Tibial nerve (tissue), 4 donors: ENCODE data around the gene TSPAN15. TPM values are rescaled to one million over a fixed set of nuclear protein-coding genes. Genes with fewer than 3 reads are reported as not detected.

Source experiments
- DNase-seq, 2 donors: peaks; one replicate each; pipeline ENCODE4 v3.0.0-alpha.2; 2019; ENCODE audit warnings: low spot score in 2 of 2
- H3K27ac ChIP-seq, 4 donors: fragments of 200-600 bp; sonication (generic) in 3 of 4; one replicate each; pipeline ENCODE4 v1.5.1; 2017 to 2019; ENCODE audit warnings: mild to moderate bottlenecking in 1 of 4
- H3K27me3 ChIP-seq, 2 donors: fragments of 200-600 bp; sonication (generic) in 1 of 2; one replicate each; pipeline versions ENCODE4 v1.5.1 to v1.6.0; 2017 to 2019
- H3K36me3 ChIP-seq, 3 donors: fragments of 200-600 bp; sonication (generic); one replicate each; pipeline ENCODE4 v1.5.1; 2018 to 2019
- H3K4me1 ChIP-seq, 4 donors: fragments of 200-600 bp; sonication (generic) in 3 of 4; one replicate each; pipeline ENCODE4 v1.5.1; 2017 to 2019
- H3K4me3 ChIP-seq, 4 donors: fragments of 200-600 bp; sonication (generic) in 3 of 4; one replicate each; pipeline ENCODE4 v1.5.1; 2017 to 2019; ENCODE audit warnings: mild to moderate bottlenecking in 1 of 4, moderate library complexity in 1 of 4
- H3K9me3 ChIP-seq, 4 donors: fragments of 200-600 bp; sonication (generic) in 3 of 4; one replicate each; pipeline ENCODE4 v1.5.1; 2017 to 2019
- EP300 ChIP-seq, 2 donors: sonication (generic); formaldehyde crosslinking; IDR thresholded peaks; one replicate each; pipeline ENCODE4 v1.6.1; 2017; ENCODE audit warnings: antibody characterized with exemption in 2 of 2, mild to moderate bottlenecking in 1 of 2
- POLR2A ChIP-seq, 2 donors: fragments of 450-650 bp; IDR thresholded peaks; one replicate each; pipeline ENCODE4 v1.6.1; 2017; ENCODE audit warnings: antibody characterized with exemption in 2 of 2, mild to moderate bottlenecking in 2 of 2, moderate library complexity in 2 of 2
- WGBS, 2 donors: methylation state at CpG; one replicate each; pipeline ENCODE4 v1.1.5; 2018; 5-methylcytosine and 5-hydroxymethylcytosine counted together
- total RNA-seq, 4 donors: library from RNA; depleted of rRNA; stranded (reverse); fragments of >200 nt; gene quantifications; one replicate each; pipeline ENCODE4 v1.1.0, GENCODE V29; 2016
- TF ChIP-seq, protein P1 (sequence below), 5 experiments: fragments of 200-600 bp in 3 of 5; fragments of 450-650 bp in 2 of 5; sonication (generic) in 3 of 5; IDR thresholded peaks; one replicate each; pipeline ENCODE4 v1.5.1; 2016 to 2019; ENCODE audit warnings: antibody characterized with exemption in 5 of 5, mild to moderate bottlenecking in 3 of 5, moderate library complexity in 2 of 5

TSPAN15 gene
- total RNA-seq, 4 donors from 2014 or later, result 46.9 to 117 (median 92.7) TPM

GRCh38 chr10:69503001-69503895, 52.0 kb downstream of the TSPAN15 start:
- no peaks in the 10 kb centered on the region for H3K9me3 ChIP-seq
- H3K4me1 ChIP-seq, result peaks cover 0 to 50% (median 9%) of the 10 kb centered on the region in 4 donors
- TF ChIP-seq, protein P1, sequence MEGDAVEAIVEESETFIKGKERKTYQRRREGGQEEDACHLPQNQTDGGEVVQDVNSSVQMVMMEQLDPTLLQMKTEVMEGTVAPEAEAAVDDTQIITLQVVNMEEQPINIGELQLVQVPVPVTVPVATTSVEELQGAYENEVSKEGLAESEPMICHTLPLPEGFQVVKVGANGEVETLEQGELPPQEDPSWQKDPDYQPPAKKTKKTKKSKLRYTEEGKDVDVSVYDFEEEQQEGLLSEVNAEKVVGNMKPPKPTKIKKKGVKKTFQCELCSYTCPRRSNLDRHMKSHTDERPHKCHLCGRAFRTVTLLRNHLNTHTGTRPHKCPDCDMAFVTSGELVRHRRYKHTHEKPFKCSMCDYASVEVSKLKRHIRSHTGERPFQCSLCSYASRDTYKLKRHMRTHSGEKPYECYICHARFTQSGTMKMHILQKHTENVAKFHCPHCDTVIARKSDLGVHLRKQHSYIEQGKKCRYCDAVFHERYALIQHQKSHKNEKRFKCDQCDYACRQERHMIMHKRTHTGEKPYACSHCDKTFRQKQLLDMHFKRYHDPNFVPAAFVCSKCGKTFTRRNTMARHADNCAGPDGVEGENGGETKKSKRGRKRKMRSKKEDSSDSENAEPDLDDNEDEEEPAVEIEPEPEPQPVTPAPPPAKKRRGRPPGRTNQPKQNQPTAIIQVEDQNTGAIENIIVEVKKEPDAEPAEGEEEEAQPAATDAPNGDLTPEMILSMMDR (IDR thresholded peaks at IDR 0.05), result no peak
- TF ChIP-seq POLR2A (IDR thresholded peaks at IDR 0.05), result no peak
- TF ChIP-seq EP300 (IDR thresholded peaks at IDR 0.05), result no peak
- WGBS, 2 donors, result 62 to 71% methylated on average over 18 of the region's 18 CpGs
- H3K27ac ChIP-seq, result peak overlapping the region in 2 of 4 donors; percentile 55 to 93
- H3K4me3 ChIP-seq, result no peak overlapping the region
- DNase-seq, result no peak
- H3K36me3 ChIP-seq, result peaks cover 0 to 30% (median 0%) of the 10 kb centered on the region in 3 donors
- no peaks in the 10 kb centered on the region for H3K27me3 ChIP-seq

DNA sequence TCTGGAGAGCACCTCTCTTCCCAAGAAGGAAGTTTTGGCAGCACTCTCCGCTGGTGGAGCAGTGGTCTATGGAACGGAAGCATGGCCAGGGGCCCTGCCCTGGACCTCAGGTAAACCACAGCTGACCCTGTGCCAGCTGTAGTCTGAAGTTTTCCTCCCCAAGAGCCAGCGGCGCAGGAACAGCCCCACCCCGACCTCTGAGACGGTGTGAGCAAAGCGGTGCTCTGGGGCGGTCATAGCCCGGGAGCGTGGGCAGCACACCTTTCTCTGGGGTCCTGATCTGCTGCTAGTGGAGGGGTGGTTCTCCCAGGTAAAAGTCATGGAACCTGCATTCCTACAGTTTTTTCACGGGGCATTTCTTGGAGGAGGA, 52.6 kb downstream of the TSPAN15 start:
- H3K4me3 ChIP-seq, result no peak overlapping the region
- 90 to 93% methylated on average over 11 of the region's 11 CpGs for WGBS, 2 donors
- DNase-seq, result no peak
- peaks cover 0 to 44% (median 8%) of the 10 kb centered on the region in 4 donors for H3K4me1 ChIP-seq
- H3K36me3 ChIP-seq, result peaks cover 0 to 30% (median 0%) of the 10 kb centered on the region in 3 donors
- no peaks in the 10 kb centered on the region for H3K9me3 ChIP-seq
- peak overlapping the region in 2 of 4 donors; percentile 55 to 93 for H3K27ac ChIP-seq
- H3K27me3 ChIP-seq, result no peaks in the 10 kb centered on the region
- TF ChIP-seq, protein P1 (IDR thresholded peaks at IDR 0.05), result no peak
- TF ChIP-seq POLR2A (IDR thresholded peaks at IDR 0.05), result no peak
- TF ChIP-seq EP300 (IDR thresholded peaks at IDR 0.05), result no peak

DNA sequence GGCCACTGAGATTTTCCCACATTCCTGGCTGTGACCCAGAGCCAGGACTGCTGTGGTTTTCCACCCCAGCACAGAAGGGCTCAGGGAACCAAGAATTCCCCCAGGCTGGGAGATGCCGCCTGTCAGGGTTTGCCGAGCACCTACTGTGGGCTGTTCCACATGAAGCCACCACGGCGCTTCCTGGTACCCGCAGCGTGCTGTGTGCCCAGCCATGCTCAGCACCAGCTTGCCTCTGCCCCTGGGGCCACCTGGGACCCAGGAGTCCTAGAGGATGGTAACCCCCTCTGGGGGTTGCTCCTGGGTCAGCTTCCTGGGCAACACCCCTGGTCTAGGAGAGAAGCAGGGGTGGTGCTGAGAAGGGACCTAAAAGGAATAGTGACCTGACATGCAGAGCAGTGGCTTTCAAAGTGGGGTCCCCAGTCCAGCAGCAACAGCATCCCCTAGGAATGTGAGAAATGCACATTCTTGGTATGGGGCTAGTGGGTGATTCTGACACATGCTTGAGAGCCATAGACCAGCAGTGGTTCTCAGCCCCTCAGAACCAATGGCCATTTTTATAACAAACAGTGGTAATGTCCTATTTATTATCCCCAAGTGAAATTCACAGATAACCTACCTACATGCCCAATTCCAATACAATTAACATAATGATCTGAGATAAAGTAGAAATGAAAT, 53.4 kb downstream of the TSPAN15 start:
- peaks cover 0 to 36% (median 7%) of the 10 kb centered on the region in 4 donors for H3K4me1 ChIP-seq
- H3K36me3 ChIP-seq, result peaks cover 0 to 30% (median 0%) of the 10 kb centered on the region in 3 donors
- WGBS, 2 donors, result 80 to 87% methylated on average over 5 to 6 of the region's 6 CpGs
- no peaks in the 10 kb centered on the region for H3K27me3 ChIP-seq
- no peak for DNase-seq
- peak overlapping the region in 2 of 4 donors; percentile 55 to 93 for H3K27ac ChIP-seq
- H3K9me3 ChIP-seq, result no peaks in the 10 kb centered on the region
- TF ChIP-seq, protein P1 (IDR thresholded peaks at IDR 0.05), result no peak
- TF ChIP-seq POLR2A (IDR thresholded peaks at IDR 0.05) (no peak), EP300 (IDR thresholded peaks at IDR 0.05) (no peak)
- no peak overlapping the region for H3K4me3 ChIP-seq

- peaks cover 0 to 22% (median 0%) of the 10 kb centered on the region in 3 donors for H3K36me3 ChIP-seq
- TF ChIP-seq, protein P1 (IDR thresholded peaks at IDR 0.05), result no peak
- TF ChIP-seq EP300 (IDR thresholded peaks at IDR 0.05), result no peak
- no peak for TF ChIP-seq POLR2A (IDR thresholded peaks at IDR 0.05)
- DNase-seq, result no peak
- no peak overlapping the region for H3K4me3 ChIP-seq
- no peaks in the 10 kb centered on the region for H3K27me3 ChIP-seq
- H3K27ac ChIP-seq, result peak overlapping the region in 3 of 4 donors; percentile 63 to 83 (median 74)
- H3K9me3 ChIP-seq, result no peaks in the 10 kb centered on the region
- H3K4me1 ChIP-seq, result peaks cover 0 to 26% (median 6%) of the 10 kb centered on the region in 4 donors
- 88 to 89% methylated on average over 15 of the region's 15 CpGs for WGBS, 2 donors
Measured at GRCh38 chr10:69505636-69506318, 54.5 kb downstream of the TSPAN15 start.
